Breast epithelium (tissue), 3 donors: ENCODE measurements around the gene TEX2.
"Not testable (repeated sequence)": the region's sequence is repeated elsewhere in the genome, so short reads cannot be mapped to it uniquely, and the experiment has no call there.

Experiments
- CTCF ChIP-seq, 3 donors: fragments of 450-650 bp; IDR thresholded peaks; one replicate each; pipeline ENCODE4 v1.5.1; 2016 to 2017; ENCODE audit warnings: antibody characterized with exemption in 3 of 3, mild to moderate bottlenecking in 3 of 3, moderate library complexity in 3 of 3
- POLR2A ChIP-seq: fragments of 450-650 bp; IDR thresholded peaks from one replicate; pipeline ENCODE4 v1.6.1; 2016; ENCODE audit warnings: antibody characterized with exemption, mild to moderate bottlenecking, moderate library complexity

- TF ChIP-seq CTCF (IDR thresholded peaks at IDR 0.05); POLR2A: not testable (repeated sequence)
These were observed 95.4 kb downstream of the TEX2 start for GRCh38 chr17:64167666-64168065.
